Measurements from ENCODE around the gene MRM2.

GRCh38 chr7:2220954-2221353 is 21.1 kb downstream of the MRM2 start:
- TF ChIP-seq, protein P1, sequence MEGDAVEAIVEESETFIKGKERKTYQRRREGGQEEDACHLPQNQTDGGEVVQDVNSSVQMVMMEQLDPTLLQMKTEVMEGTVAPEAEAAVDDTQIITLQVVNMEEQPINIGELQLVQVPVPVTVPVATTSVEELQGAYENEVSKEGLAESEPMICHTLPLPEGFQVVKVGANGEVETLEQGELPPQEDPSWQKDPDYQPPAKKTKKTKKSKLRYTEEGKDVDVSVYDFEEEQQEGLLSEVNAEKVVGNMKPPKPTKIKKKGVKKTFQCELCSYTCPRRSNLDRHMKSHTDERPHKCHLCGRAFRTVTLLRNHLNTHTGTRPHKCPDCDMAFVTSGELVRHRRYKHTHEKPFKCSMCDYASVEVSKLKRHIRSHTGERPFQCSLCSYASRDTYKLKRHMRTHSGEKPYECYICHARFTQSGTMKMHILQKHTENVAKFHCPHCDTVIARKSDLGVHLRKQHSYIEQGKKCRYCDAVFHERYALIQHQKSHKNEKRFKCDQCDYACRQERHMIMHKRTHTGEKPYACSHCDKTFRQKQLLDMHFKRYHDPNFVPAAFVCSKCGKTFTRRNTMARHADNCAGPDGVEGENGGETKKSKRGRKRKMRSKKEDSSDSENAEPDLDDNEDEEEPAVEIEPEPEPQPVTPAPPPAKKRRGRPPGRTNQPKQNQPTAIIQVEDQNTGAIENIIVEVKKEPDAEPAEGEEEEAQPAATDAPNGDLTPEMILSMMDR (IDR thresholded peaks at IDR 0.05): no peak
- no peak for TF ChIP-seq SIN3A (IDR thresholded peaks at IDR 0.05; ENCODE audit: borderline replicate concordance, insufficient read depth, low read depth, low read length)
- TF ChIP-seq POLR2AphosphoS5 (IDR thresholded peaks at IDR 0.05; ENCODE audit: low read depth, low read length): no peak
